ENCODE data around the gene RRAGD.

- TF ChIP-seq CTCF (IDR thresholded peaks at IDR 0.05 in 4 of 5, conservative IDR thresholded peaks at IDR 0.05 in 1 of 5) (no peak), POLR2A (IDR thresholded peaks at IDR 0.05) (no peak)
Measured at GRCh38 chr6:89459501-89459900, 47.4 kb upstream of the RRAGD start.
